BLaER1 treated with 17β-estradiol and CSF1 and Interleukin-3, amounts not matched to agents 10 nM and 100 nM (cell line): ENCODE data around the gene DNAH3.

Source experiments
- H3K27ac ChIP-seq, 11 experiments: shearing (Covaris generic); formaldehyde crosslinking; 2 replicates each; pipeline ENCODE4 v1.8.1; 2022
- H3K27me3 ChIP-seq, 11 experiments: shearing (Covaris generic); formaldehyde crosslinking; 2 replicates each; pipeline ENCODE4 v1.8.1; 2022
- H3K36me3 ChIP-seq, 11 experiments: shearing (Covaris generic); formaldehyde crosslinking; 2 replicates each; pipeline ENCODE4 v1.8.1; 2022
- H3K4me1 ChIP-seq, 10 experiments: shearing (Covaris generic); formaldehyde crosslinking; 2 replicates each; pipeline ENCODE4 v1.8.1; 2022
- H3K4me2 ChIP-seq, 11 experiments: shearing (Covaris generic); formaldehyde crosslinking; 2 replicates each; pipeline ENCODE4 v1.8.1; 2022
- H3K4me3 ChIP-seq, 10 experiments: shearing (Covaris generic); formaldehyde crosslinking; 2 replicates each; pipeline ENCODE4 v1.8.1; 2022
- H3K9ac ChIP-seq, 11 experiments: shearing (Covaris generic); formaldehyde crosslinking; 2 replicates each; pipeline ENCODE4 v1.8.1; 2022
- H3K9me3 ChIP-seq, 11 experiments: shearing (Covaris generic); formaldehyde crosslinking; replicated peaks in 1 of 11; 2 replicates each; pipeline ENCODE4 v1.8.1; 2022
- H4K20me1 ChIP-seq, 11 experiments: shearing (Covaris generic); formaldehyde crosslinking; 2 replicates each; pipeline ENCODE4 v1.8.1; 2022
- Cebpa-rat ChIP-seq, 11 experiments: shearing (Covaris generic); IDR thresholded peaks; 2 replicates each; pipeline ENCODE4 v1.8.1; 2022

DNAH3 gene

DNA sequence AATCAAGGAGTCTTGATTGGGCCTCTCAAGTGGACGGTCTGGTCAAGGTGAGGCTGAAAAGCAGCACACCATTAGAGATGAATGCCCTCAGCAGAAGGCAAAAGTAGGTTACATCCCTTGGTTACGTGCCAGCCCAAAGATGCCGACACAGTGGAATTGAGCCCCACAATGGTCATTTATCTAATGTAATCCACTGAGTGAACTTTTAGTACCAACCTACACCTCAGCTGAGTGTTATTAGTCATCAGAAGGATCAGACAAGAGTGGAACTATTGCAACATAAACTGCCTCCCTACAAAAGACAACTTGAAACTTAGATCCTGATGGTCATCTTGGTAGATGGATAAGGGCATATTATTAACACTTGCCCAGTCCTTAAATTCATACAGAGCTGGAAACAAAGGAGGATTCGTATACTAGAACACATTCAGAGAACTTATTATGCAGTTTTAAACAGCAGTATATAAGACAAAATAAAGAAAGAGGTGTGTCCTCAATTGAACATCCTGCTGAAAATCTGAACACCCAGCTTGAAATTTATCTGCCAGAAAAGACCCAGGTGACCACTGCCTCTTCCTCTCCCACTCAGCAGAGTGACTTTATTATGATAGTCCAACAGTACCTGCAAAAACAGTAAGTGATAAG, 253.3 kb downstream of the DNAH3 start:
- Histone ChIP-seq H4K20me1 (peaks cover 0 to 69% (median 47%) of the 10 kb centered on the region in 11 experiments; a peak in 16 of 22 replicates), H3K4me2 (peak overlapping the region in 8 of 11 experiments; percentile 80 to 95 (median 88); a peak in 16 of 22 replicates), H3K27me3 (no peaks in the 10 kb centered on the region), H3K27ac (peak overlapping the region in 4 of 11 experiments; percentile 17 to 99 (median 98); a peak in 5 of 22 replicates), H3K9me3 (no peaks in the 10 kb centered on the region), H3K9ac (peak overlapping the region in 4 of 11 experiments; percentile 92 to 98 (median 98); a peak in 4 of 22 replicates), H3K4me1 (peaks cover 28 to 78% (median 37%) of the 10 kb centered on the region in 10 experiments), H3K4me3 (peak overlapping the region in 6 of 10 experiments; percentile 82 to 95 (median 91); a peak in 11 of 20 replicates), H3K36me3 (peaks cover 46 to 57% (median 54%) of the 10 kb centered on the region in 11 experiments)
- peak in 2 of 11 experiments; percentile 13 to 35; a peak in 1 of 22 replicates for TF ChIP-seq Cebpa-rat (IDR thresholded peaks at IDR 0.05)

DNA sequence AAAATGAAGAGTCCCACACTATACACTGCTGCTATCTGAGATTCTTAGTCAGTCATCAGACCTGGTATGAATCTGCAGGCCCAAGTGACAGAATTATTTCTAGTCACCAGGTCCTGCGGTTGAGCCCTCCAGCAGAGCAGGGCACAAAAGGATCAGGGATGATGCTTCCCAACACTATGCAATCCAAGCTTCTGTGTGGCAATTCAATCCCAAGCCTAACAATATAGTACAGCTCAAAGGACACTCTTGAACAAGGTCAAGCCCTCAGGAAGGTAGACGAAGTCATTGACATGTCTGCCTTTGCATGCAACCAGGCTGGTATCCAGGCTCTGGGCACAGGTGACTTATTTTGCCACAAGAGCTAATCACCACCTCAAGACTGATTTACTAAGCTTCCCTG, 256.3 kb downstream of the DNAH3 start:
- Histone ChIP-seq H3K36me3 (peaks cover 58 to 87% (median 82%) of the 10 kb centered on the region in 11 experiments), H3K9ac (0 out of 22 replicates have a peak overlapping the region, but pooled peaks of 1 of the 11 experiments have one; percentile 2), H3K27me3 (no peaks in the 10 kb centered on the region), H4K20me1 (peaks cover 5 to 99% (median 74%) of the 10 kb centered on the region in 11 experiments; a peak in 16 of 22 replicates), H3K4me2 (peak overlapping the region in 3 of 11 experiments; percentile 50 to 95 (median 90); a peak in 5 of 22 replicates), H3K9me3 (no peaks in the 10 kb centered on the region), H3K4me1 (peaks cover 14 to 80% (median 26%) of the 10 kb centered on the region in 10 experiments), H3K27ac (no peak overlapping the region), H3K4me3 (no peak overlapping the region)
- TF ChIP-seq Cebpa-rat (IDR thresholded peaks at IDR 0.05): no peak

DNA sequence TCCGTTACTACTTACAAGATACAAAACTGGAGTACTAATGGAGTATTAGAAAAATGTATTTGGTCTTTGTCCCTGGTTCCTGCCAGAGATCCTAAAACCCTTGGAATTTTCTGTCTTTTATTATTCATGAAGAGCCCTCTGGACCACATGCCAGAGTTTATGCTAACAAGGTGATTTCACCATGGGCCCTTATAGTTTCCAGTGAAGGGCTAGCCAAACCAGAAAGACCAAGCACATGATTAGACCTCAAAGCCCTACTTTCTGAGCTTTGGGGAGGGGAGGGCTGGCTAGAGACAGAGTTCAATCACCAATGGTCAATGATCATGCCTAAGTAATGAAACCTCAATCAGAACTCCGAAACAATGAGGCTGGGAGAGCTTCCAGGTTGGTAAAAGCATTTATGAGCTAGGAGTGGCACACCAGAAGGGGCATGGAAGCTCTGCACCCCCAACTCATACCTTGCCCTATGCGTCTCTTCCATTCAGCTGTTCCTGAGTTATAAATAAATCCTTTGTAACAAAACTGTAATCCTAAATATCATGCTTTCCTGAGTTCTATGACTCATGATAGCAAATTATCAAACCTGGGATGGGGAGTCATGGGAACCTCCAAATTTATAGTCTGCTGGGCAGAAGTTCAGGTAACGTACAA, 260.9 kb downstream of the DNAH3 start:
- Histone ChIP-seq H3K4me1 (peaks cover 0 to 81% (median 5%) of the 10 kb centered on the region in 10 experiments; a peak in 14 of 20 replicates), H3K4me3 (no peak overlapping the region), H3K27me3 (no peaks in the 10 kb centered on the region), H4K20me1 (peaks cover 5 to 100% (median 60%) of the 10 kb centered on the region in 11 experiments; a peak in 16 of 22 replicates), H3K9ac (no peak overlapping the region), H3K27ac (no peak overlapping the region), H3K4me2 (peak overlapping the region in 1 of 11 experiments; percentile 33; a peak in 2 of 22 replicates), H3K9me3 (no peaks in the 10 kb centered on the region), H3K36me3 (peaks cover 32 to 100% (median 89%) of the 10 kb centered on the region in 11 experiments)
- no peak for TF ChIP-seq Cebpa-rat (IDR thresholded peaks at IDR 0.05)

DNA sequence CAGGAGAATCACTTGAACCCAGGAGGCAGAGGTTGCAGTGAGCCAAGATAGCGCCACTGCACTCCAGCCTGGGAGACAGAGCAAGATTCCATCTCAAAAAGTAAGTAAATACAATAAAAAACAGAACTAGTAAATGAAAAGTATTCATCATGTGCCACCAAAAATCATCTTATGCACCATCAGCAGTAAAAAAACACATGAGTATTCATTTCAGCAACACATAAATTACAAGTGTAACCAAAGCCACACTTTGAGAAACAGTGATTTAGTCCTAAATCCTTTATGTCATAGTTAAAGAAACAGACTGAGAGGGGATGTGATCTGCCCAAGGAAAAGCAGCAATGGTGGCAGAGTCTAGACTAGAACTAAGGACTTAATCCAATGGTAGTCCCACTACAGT, 263.4 kb downstream of the DNAH3 start:
- Histone ChIP-seq H3K4me3 (no peak overlapping the region), H3K9ac (no peak overlapping the region; a peak in 1 of 22 replicates), H4K20me1 (peaks cover 5 to 100% (median 48%) of the 10 kb centered on the region in 11 experiments; a peak in 14 of 22 replicates), H3K27me3 (no peaks in the 10 kb centered on the region), H3K9me3 (no peaks in the 10 kb centered on the region), H3K4me2 (peak overlapping the region in 3 of 11 experiments; percentile 16 to 67 (median 66); a peak in 5 of 22 replicates), H3K27ac (peak overlapping the region in 2 of 11 experiments; percentile 52 to 60; a peak in 3 of 22 replicates), H3K36me3 (peaks cover 8 to 96% (median 81%) of the 10 kb centered on the region in 11 experiments; a peak in 21 of 22 replicates), H3K4me1 (peaks cover 14 to 84% (median 18%) of the 10 kb centered on the region in 10 experiments)
- no peak for TF ChIP-seq Cebpa-rat (IDR thresholded peaks at IDR 0.05)

DNA sequence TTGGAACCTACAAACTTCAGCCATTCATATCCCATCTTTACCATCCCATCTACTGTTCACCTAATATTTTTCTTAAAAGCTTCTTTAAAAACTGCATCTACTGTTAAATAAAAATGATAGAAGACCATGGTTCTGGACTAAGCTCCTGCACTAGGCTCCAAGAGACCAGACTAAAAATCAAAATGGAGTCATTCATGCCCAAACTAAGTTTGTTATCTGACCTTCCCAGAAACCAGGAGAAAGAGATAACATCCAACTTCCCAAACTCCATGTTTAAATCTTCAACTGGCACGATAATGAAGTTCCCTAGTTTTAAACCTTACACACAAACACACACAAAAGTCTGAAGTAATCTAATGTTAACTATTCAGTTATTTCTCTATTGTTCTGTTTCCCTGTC, 264.3 kb downstream of the DNAH3 start:
- peaks cover 14 to 91% (median 23%) of the 10 kb centered on the region in 10 experiments for H3K4me1 ChIP-seq
- no peak for TF ChIP-seq Cebpa-rat (IDR thresholded peaks at IDR 0.05)
- no peak overlapping the region for H3K4me3 ChIP-seq
- H3K9ac ChIP-seq: no peak overlapping the region
- peaks cover 1 to 87% (median 72%) of the 10 kb centered on the region in 11 experiments; a peak in 20 of 22 replicates for H3K36me3 ChIP-seq
- peaks cover 0 to 100% (median 45%) of the 10 kb centered on the region in 11 experiments; a peak in 14 of 22 replicates for H4K20me1 ChIP-seq
- H3K4me2 ChIP-seq: peak overlapping the region in 2 of 11 experiments; percentile 66 to 67; a peak in 3 of 22 replicates
- no peaks in the 10 kb centered on the region for H3K9me3 ChIP-seq
- H3K27me3 ChIP-seq: no peaks in the 10 kb centered on the region
- peak overlapping the region in 1 of 11 experiments; percentile 52; a peak in 1 of 22 replicates for H3K27ac ChIP-seq

DNA sequence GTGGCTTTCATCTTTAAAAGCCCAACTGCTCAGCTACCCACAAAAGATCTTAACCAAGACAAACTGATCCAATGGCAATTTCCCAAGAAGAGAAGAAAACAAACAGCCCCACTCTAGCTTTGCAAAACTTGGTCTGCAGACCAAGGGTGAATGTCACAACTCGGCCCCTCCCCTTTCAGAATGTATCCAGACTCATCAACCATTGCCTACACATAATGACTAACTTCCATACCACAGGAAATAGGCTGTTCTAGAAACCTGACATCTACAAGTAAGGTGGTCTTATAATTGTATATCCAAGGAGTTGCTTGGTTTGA, 266.4 kb downstream of the DNAH3 start:
- peak in 4 of 11 experiments; percentile 19 to 66 (median 42); a peak in 5 of 22 replicates for TF ChIP-seq Cebpa-rat (IDR thresholded peaks at IDR 0.05)
- Histone ChIP-seq H3K36me3 (peaks cover 0 to 66% (median 51%) of the 10 kb centered on the region in 11 experiments; a peak in 20 of 22 replicates), H3K4me2 (peak overlapping the region; percentile 1 to 54 (median 37); a peak in 20 of 22 replicates), H3K9me3 (no peaks in the 10 kb centered on the region), H3K4me1 (peaks cover 22 to 100% (median 38%) of the 10 kb centered on the region in 10 experiments), H3K4me3 (no peak overlapping the region), H3K9ac (peak overlapping the region in 1 of 11 experiments; percentile 9; a peak in 2 of 22 replicates), H4K20me1 (peaks cover 0 to 100% (median 30%) of the 10 kb centered on the region in 11 experiments; a peak in 12 of 22 replicates), H3K27ac (peak overlapping the region in 9 of 11 experiments; percentile 21 to 56 (median 37); a peak in 10 of 22 replicates), H3K27me3 (no peaks in the 10 kb centered on the region)

DNA sequence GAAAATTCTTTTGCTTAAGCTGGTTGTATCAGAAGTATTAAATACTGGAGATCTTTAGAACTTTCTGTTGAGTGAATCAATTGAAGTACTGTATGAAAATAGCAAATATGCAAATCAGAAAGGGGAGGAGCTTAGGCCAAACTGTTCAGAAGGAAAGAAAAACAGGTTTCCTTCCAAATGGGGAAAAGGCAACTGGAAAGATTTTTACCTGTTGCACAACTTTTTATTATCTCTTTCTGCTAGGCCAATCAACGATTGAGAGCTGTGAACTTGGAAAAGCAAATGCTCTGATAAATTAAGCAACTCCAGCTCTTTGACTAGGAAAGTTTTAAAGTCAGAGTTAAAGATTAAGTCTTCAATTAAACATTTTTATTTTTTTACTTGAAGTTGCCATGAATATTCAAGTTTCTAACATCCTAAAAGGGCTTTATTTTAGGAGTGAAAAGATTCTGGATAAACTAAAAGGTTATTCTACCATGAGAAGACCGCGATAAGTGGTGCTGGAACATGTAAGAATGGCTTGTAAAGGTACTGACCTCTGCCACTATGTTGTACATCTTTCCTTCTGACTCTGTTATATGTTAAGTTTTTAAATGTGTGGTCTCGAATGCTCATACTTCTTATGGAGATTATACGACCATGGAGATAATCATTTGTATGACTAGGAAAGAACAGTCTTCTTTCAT, 266.9 kb downstream of the DNAH3 start:
- Histone ChIP-seq H3K4me3 (no peak overlapping the region), H3K4me1 (peaks cover 27 to 100% (median 43%) of the 10 kb centered on the region in 10 experiments), H3K9me3 (no peaks in the 10 kb centered on the region), H4K20me1 (peaks cover 0 to 100% (median 35%) of the 10 kb centered on the region in 11 experiments; a peak in 12 of 22 replicates), H3K27ac (peak overlapping the region in 9 of 11 experiments; percentile 2 to 56 (median 38); a peak in 14 of 22 replicates), H3K4me2 (peak overlapping the region; percentile 1 to 54 (median 37); a peak in 19 of 22 replicates), H3K9ac (peak overlapping the region in 2 of 11 experiments; percentile 9 to 26; a peak in 2 of 22 replicates), H3K36me3 (peaks cover 0 to 63% (median 48%) of the 10 kb centered on the region in 11 experiments; a peak in 20 of 22 replicates), H3K27me3 (no peaks in the 10 kb centered on the region)
- no peak for TF ChIP-seq Cebpa-rat (IDR thresholded peaks at IDR 0.05)
